Bone marrow (tissue), 2 donors: ENCODE results near the gene ETS2.

ENCODE experiments used
- DNase-seq, 2 donors: peaks; one replicate each; lab custom pipeline; 2025; lab: John Stamatoyannopoulos, UW

The ETS2 gene

DNA sequence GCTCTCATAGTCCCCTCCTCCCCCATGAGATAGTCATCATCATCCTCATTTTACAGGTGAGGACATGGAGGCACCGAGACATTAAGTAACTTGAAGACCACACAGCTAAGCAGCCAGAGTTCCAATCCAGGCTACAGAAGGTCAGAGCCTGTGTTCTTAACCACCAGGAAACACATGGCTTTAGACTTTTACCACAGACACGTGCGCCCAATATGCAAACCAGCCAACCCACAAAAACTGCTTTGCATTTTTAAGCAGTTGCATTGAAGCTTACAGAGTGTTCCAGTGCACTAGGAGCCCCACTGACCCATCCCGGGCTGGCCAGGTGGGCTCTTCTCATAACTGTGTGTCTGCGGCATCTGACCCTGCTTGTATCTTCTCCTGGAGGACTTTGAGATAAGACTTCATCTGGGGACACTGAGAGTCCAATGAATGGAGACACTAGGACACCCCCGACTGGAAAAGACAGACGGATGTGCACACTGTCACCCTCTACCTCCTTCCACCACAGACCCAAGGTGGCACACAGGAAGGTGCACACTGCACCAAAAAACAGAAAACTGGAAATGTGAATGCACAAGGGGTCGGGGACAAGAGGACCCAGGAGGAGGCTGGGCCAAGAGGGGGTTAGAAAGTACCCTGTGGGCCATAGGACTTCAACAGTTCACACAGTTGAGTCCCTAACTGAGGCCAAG lies 56.4 kb downstream of the ETS2 start:
- peak in 1 of 2 donors; percentile 72 for DNase-seq

DNA sequence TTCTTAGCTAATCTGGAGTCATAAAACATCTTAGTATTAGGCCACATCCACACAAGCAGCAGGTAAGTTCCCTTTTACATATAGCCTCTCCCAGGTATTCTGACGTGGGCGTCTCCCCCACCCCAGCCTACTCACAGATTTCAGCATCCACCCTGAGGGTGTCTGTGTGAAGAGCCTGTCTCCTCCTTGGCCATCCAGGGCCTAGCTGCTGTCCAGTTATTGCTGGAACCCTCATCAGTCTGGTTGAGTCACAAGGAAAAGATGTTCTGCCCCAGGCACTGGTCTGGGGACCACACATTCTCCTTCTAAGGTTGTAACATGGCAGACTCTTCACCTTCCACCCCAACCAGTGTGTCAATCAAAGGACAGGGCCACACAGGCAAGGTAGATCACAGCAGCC lies 57.6 kb downstream of the ETS2 start:
- DNase-seq = no peak

DNA sequence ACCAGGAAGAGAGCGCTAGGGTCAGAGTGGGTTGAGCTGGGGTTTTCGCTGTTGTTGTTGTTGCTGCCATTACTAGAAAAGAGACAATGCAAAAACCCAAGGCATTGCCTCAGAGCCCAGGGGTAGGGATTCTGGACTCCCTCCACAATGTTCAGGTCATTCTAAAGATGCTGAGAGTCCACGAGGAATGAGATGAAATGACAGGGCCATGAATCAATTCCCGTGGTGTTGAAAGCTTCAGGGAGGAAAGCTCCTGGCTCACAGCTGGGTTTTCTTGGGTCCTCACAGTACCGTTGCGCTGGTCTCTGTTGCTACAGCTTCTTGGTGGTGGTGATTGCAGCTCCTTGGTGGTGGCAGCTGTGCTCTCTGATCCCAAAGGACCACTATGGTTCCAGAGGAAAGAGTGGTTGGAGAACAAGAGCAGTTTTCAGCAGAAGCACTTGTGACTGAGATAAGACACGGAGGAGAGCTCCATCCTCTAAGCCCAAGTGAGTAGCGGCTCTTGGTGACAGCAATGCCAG lies 58.2 kb downstream of the ETS2 start:
- no peak for DNase-seq

DNA sequence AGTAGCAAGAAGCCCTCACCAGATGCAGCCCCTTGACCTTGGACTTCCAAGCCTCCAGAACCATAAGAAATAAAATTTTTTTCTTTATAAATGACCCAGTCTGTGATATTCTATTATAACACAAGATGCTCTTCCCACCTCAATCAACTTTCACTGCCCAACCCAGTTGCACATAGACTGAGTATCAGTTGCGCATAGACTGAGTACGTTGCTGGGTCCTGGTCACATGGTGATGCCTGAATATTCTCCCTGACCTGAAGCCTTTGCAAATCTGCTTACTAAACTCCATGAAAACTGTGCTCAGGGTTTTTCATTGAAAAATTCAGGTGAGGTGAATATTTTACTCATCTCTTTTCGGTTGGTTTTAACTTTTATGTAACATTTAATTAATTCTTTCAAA lies 59.2 kb downstream of the ETS2 start:
- DNase-seq = no peak

DNA sequence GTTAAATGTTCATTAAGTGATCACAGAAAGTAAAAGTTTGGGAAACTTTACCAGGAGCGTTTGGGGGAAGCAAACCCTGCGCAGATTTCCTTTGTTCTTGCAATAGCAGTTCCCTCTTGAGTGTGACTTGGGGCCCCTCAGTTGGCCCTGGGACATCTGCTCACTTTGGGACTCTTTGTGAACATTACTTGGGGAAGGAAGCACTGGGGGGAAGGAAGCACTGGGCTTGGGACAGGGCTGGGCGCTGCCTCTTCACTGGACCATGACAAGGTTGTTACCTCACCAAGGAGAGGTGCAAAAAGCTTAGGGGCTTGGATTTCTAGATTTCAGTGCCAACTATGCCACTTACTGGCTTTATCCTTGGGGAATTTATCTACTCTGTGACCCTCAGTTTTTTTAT lies 63.5 kb downstream of the ETS2 start:
- no peak for DNase-seq

DNA sequence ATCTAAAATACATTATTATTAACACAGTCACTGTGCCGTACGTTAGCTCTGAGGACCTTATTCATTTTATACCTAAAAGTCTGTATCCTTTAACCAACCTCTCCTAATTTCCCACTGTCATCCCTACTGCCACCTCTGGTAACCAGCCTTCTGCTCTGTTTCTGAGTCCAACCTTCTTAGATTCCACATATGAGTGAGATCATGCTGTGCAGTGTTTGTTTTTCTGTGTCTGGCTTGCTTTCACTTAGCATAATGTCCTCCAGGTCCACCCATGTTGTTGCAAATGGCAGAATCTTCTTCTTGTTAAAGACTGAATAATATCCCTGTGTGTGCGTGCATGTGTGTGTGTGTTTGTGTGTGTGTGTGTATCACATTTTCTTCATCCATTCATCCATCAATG lies 64.2 kb downstream of the ETS2 start:
- no peak for DNase-seq
